ENCODE measurements around the gene LRP5.

Gene LRP5

DNA sequence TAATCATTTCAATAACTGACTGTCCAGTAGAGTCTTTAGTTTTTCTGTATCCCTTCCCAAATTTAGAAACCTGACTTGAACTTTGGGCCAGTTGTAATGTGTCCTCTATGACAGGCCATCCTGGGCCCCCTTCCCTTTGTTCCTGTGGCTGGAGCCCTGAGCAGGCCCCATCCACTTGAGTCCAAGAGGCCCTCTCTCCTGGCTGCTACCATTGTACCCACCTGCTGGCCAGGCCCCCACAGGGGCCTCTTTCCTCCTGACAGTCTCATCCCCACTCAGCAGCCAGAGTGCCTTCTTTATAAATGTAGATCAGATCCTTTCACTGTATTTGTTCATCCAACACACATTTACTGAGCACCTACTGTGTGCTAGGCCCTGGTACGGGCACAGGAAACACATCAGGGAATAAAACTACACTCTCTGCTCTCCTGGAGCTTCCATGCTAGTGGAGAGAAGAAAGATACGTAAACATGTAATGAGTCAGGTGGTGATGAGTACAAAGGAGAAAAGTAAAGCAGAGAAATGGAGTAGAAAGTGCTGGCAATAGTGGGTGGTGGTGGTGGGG lies 2.7 kb upstream of the LRP5 start:
- no peak for DNase-seq

DNA sequence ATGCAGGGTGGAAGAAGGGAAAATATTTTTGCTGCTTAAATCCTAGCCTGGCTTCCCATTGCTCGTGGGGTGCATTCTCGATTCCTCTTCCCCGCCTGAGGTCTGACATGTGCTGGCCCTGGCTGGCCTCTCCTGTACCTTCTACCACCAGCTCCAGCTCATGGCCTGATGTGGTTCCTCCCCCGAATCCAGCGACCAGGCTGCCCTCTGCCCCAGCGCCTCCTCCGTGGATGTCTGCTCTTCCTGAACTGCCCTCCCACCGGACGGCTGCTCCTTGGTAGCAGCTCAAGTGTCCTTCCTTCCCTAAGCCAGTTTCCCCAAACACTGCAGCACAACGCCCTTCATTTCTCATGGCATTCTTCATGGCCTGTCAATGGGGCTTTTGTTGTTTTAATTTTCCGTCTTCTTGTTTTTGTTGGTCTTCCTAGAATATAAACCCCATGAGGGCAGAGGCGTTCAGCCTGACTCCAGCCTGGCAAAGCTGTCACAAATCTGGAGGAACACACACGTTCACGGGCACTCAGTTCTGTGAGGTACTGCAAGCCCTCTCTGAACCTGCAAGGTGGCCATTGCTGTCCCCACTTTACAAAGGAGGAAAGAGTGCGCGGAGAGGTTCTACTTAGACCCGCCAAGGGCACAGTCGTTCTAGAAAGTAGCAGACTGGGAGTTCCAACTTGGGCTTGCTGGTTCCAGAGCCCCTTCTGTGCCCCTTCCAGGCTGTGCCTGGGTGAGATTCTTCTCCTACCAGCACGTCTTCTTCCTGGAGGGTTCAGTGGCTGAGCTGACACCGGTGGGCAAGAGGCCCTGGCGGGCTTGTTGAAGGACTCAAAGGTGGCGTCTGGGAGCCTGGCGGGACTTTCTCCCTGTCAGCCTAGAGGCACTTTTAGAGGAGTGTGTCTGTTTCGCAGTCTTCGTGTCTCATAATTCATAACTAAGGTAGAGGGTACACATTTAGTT lies 953 bp upstream of the LRP5 start:
- no peak for DNase-seq

DNA sequence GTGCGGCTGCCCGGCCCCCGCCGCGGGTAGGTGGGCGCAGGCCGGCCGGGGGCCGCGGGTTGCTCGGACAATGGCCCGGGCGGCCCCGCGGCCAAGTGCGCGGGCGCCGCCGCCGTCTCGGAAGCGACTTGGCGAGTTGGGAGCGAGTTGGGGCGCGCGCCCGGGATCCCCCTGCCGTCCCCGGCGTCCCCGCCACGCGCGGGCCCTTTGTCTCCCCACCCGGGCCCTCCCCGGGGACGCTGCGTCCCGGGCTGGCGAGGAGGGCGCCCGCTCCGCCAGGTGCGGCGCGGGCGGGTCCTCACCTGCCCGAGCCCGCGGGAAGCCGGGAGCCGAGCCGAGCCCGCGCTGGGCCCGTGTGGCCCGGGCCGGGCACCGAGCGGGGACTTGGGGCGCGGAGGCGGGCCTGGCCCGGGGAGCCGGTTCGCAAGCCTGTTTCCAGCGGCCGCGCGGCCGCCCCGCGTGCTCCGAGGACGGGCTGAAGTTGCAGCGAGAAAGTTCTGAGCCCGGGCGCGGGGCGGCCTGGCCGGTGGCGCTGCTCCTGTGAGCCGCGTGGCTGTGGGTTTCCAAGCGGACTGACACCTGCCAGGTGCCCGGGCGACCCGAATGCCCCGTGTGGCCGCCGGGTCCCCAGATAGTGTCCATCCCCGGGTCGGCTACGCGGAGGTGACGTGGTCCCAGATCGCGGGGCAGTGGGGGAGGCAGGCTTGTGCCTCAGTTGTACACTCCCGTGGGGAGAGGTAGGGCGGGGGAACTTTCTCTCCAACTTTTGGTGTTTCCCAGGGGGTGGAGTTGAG lies 586 bp downstream of the LRP5 start:
- no peak for DNase-seq

DNA sequence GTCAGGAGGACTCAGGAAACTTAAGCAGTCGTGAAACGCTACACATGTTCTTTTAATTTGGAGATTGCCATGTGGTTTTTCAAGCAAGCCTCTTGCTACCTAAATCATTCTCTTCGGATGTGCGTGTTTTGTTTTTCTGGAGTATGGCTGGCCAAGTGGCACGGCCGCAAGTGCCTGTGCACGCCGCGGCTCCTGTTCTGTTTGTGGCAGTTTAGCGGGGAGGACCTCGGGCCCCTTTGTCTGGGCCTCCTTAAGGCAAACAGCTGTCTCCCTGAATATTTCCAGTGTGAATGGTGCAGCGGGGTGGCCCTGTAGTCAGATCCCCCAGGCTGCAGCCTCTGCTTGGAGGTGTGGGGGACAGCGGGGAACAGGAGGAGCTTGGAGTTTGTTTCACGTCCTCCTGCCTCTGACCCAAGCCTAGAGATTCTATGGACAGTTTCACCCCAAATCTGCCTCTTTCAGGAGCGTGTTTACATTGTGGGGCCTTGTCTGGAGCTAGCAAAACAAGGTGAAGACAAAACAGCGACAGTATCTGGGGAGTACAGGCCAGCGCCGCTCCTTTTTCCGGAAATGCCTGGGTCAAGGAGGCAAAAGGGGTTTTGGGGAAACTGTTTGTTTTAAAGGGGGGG lies 1.3 kb downstream of the LRP5 start:
- no peak for DNase-seq

DNA sequence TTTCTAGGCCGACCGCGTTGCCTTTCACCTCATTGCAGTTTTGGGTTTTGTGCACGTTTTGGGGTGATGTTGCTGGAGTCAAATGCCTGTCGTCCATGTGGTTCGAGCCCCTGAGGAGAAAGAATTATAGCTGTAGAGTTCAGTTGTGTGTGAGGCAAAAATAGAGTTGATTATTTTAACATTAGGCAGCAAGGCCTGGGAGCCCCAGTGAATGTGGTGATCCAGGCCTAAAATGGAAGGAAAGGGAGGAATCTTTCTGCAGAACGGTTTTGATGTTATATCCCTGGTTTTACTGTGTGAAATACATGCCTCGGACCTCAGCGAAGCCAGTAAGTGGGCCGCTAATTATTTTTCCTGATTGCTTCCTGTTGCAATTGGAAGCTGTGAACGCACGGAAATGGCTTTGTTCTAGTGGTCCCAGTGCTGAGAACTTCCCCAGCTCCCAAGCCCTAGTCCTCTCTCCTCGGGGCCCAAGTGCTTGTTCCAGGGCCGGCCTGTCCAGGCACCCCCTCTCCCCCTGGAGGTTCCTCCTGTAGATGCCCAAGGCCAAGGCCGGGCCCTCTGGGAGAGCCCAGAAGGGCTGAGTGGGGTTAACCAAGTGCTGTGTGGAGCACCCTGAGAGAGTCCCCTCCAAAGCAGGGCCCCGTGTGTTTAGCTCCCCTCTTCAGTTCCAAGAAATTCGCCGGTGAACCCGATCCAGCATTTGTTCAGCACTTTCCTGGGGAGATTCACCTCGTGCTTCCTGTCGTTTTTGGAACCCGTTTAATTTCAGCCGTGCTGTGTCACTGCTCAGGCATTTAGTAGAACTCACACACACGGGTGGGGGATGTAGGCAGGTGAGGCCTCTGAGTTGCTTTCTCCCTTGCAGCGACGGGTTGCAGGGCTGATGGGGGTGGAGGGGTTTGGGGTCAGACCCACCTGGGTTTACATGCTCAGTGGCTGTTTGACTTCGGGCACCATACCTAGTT lies 2.1 kb downstream of the LRP5 start:
- DNase-seq, result no peak

DNA sequence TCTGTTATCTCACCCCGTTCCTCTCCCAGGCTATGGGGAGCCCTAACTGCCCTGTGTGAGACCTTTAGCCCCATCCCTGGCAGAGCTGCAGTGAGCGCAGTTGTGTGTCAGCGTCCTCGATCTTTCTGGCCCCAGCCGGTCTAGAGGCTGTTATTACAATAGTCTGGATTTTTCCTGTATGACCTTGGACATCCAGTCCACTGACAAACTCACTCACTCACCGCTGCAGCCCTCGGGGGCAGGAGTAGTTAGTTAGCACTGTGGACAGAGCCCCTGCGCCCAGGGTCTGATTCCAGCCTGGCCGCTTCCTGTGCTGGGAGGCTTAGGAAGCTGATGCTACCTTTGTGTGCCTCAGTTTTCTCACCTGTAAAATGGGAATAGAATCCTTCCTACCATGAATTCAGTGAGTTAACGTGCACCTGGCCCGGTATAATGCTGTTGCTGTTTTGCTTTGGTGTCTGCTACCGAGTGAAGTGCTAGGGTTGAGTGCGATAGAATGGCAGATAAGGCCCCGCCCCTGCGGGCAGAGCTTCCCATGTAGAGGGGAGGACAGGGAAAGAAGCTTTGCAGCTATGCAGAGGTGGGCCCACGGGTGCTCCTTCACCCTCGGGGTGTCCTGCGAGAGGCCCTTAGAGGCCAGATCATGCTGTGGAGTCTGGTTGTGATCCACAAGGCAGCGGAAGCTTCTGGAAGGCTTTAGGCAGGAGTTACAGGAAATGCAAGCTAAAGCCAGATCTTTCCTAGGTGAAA lies 3.0 kb downstream of the LRP5 start:
- DNase-seq, result no peak

DNA sequence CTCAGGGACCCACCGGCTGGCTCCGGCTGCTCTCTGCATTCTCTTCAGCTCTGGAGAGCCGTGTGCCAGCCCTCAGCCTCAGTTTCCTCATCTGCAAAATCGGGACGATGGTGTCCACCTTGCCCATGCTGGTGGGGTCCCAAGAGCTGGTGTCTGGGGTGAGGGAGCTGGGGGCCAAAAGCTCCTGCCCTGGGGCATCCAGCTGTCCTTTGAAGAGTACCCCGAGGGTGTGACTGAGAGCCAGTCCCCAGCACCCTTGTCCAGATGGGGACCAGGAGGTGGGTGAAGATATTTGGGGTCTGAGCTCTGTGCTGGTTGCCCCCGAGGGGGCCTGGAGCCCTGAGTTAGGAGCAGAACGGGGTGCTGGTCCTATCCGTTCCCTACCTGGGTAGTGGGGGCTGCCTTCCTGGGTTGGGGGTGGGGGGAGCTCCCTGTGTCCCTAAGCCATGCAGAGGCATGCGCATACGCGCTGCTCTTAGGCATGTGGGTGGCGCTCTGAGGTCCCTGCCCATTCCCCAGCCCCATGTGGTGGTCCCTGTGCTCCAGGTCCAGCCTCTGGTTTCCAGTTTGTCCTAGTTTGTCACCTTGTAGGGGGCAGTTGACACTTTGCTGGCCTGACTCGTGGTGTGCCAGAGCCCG lies 4.9 kb downstream of the LRP5 start:
- no peak for DNase-seq

DNA sequence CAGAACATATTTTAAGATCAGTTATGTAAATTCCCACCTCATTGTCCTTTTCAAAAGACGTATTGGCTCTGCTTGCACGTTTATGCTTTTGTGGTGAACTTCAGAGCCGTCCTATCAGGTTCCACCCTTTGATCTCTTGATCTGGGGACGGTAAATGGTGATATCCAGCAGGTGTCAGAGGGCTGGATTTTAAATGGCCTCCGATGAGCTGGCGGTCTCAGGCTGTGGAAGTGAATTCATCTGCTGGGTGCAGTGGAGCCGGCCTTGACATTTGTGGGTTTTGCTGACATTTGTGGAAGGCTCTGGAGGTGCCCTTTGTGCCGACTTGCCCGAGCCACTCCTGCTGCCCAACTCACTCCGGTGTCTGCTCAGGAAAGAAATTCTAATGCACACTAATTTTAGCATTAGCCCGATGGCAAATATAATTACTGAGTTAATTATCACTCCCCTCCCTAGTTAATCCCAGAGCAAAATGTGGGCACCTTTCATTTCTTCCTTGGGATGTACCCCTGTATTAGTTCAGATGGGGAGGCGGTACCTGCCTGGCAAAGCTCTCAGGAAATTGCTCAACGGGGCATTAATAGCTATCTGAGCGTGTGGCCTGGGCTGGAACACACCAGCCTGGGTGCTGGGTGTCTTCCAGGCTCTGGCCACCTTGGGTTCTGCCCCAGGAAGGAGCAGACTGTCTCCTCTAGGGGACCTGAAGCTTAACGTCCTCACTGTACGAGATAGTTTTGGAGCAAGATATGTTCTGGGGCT lies 9.1 kb downstream of the LRP5 start:
- no peak for DNase-seq

DNA sequence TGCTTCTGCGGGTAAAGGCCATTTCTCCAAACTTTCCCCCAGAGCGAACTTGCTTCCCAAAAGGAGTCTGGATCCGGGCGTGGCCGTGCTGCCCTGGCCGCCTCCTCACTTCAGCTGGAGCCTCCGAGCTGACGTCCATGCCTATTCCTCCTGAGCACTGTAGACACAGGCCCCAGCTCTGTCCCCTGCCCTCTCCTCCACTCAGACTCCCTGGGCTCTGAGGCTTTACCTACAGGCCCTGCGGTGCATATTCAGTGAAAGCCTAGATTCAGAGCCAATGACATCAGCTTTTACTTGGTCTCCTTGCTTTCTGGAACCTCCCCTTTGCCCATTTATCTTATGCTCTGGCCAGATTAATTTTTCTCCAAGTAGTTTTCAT lies 9.7 kb downstream of the LRP5 start:
- no peak for DNase-seq

DNA sequence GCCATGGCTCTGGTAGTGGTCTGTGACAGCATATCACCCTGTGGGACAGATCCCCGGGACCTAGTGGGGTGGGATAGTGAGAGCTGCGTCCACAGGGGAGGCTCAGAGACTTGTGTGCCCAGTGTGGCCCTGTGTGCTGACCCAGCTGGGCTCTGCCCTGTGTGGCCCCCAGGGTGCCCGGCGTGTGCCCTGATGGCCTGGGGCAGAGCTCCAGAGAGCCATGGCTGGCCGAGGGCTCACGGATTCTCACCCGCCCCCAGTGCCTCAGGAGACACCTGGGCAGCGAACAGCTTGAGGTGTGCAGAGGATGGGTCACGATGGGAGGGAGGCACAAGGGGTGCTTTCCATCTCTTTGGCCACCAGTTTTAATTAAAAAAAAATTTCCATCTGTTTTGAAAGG lies 11.8 kb downstream of the LRP5 start:
- DNase-seq, result no peak

DNA sequence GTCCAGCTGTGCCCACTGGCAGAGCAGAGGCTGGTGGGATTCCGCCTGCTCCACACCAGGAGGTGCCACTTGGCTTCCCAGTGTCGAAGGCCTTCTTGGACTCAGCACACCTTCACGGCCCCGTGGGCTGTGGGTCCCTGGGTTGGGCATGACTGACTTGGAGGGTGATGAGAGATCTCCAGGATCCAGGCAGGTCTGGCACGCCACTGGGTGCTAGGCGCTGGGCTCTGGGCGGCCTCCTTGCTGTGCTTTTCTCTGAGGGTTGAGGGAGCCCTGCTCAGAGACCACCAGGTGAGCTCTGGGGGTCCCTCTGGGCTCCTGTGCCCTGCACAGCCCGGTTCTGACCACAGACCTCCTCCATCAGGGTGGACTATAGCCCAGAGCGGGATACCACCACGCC lies 12.3 kb downstream of the LRP5 start:
- DNase-seq, result no peak

DNA sequence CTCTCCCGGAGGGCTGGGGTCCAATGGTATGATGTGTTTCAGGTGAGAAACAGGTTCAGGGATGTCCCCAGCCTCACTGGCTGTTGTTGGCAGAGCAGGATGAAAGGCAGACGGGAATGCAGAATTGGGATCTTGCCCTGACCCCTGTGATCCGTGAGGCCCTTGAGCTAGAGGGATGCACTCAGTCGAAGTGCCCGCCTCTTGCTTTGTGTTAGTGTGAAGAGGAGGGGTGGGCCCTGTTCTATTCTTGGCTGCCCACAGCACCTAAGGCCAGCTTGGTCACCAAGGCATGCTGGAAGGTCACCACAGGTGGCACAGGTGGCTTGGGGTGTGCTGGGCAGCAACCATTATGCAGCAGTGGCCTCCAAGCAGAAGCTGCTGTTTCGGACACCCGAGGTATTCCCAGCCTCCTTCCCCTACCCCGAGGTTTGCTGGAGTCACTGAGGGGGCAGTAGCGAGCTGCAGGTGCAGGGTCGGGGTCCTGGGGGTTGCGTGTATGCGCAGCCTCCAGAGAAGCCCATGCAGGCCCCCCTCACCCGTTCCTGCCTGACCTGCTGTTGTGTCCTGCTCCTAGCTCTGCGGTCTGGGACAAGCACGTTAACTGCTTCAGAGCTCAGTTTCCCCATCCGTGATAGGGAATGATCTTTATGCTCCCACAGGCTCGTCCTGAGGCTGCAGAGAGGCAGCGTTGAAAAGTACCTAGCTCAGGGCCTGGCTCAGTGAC lies 13.0 kb downstream of the LRP5 start:
- no peak for DNase-seq

DNA sequence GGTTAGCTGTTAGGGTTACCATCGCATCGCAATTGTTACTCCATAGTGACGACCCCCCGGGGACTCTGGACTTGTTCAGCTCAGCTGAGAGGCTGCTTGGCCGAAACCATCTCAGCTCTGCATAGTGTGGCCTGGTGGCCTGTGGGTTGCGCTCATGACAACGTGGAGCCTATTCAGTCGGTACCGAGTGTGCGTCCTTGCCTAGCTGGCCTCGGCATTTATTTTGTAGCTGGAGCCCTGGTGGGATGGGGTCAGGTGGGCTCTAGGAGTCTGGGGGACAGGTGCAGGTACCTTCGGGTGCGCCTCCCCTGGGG lies 13.5 kb downstream of the LRP5 start:
- no peak for DNase-seq

DNA sequence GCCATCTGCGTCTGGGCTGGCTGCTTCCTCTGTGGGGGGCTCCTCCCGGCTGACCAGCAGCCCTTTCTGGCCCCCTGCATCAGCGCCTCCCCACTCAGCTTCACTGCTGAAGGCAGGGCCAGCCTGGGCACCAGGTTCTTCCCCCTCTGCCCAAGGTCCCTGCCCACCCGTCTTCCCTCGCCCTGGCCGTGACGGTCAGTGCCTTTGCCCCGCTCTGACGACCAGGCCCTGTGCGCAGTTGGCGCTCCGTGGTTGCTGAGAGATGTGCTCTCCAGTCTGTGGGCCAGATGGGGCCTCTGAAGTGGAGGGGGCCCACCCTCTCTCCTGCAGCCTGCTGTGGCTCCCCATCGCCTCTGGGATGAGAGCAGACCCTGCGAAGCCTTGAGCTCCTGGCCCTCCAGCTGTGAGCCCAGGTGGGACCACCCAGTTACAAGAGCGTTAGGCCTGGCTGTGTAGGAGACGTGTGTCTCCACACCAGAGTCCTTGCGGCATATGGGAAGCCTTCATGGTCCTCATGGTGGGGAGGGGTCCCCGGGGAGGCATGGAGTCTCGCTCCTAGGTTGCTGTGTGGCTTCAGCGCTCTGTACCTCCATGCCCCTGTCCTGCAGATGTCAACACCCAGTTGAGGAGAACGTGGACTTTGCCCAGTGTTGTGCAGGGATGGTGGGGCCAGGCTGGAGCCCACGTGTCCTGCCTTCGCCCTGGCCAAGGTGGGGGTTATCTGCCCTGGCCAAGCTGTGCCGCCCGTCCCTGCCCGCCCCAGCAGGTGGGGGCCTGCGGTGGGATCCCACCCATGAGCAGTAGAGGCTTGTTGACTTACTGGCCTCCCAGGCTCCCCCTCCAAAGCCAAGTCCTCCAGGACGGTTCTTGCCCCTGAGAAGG lies 14.2 kb downstream of the LRP5 start:
- no peak for DNase-seq

DNA sequence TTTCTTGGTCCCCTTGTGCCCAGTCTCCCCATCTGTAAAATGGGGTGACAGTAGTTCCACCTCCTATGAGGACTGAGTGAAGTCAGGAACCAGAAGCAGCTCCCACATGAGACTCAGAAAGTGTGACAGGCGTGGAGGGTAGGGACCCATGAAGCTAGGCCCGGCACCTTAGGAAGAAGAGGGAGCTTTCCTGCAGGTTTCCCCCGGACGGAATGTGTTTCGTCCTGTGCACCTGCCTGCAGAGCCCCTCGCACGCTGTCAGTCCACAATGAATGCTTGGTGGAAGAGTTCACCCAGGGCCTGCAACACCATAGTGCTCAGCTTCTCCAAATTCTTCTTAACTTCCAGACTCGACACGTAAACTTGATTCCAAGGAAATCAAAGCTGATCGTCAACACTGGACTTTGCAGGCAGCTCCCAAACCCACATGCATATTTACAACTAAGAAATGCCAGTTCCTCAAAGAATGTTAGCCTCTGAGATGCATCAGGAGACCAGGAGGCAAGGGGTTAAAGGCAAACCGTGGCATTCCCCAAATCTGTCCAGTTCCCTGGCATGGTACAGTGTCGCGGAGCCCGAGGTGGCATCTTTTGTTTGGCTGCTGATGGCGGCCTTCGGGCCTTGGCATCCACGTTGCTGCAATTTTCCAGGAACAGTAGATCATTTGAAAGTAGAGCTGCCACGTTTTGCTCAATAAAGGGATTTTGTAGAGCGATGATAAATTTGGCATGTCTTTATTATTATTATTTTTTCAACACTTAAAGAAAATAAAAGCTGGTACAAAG lies 15.4 kb downstream of the LRP5 start:
- DNase-seq, result no peak

DNA sequence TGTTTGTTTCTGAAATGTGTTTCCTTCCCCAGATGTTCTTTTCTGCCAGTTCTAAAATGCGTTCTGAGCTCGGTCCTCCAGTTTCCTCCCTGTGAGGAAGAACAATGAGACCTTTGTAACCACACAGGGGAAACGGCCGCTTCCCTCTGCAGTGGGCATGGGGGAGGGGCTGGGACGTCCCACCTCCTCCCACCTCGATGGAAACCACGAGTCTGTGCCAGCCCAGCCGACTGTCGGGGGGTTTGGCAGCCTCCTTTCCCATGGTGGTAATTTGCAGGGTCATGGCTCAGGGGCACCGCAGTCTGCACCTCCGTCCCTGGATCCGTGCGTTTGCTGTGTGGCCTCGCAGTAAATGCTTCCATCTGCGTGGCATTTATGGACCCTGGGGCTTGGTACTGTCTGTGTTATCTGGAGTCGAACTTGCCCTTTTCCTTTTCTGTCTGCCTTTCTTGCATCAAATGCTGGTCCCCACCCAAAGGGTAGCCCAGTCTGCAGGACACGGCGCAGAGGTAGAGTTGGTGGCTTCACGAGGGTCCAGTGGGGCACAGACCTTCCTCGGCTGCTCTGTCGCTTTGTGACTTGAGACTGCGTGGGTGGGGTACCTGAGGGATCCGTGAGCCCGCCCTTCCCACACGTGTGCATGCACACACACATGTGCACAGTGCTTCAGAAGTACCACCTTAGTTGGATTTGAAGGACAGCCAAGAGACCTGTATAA lies 16.1 kb downstream of the LRP5 start:
- DNase-seq, result no peak

DNA sequence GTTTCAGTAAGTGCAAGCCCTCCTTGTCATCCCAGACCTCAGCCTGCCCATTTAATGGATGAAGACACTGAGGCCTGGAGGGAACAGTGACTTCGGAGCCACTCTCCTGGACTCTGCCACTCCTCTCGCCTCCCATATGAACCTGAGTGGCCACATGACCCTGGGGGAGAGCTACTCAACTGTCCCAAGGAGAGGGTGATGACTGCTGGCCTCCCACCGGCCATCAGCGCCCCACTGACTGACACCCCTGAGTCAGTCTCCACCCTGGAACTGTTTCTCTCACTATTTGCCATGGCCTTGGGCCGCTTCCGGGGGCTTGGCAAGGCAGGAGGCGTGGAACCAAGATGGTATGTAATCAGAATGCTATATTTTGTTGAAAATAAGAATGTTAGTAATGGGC lies 17.1 kb downstream of the LRP5 start:
- no peak for DNase-seq
